ENCODE data around the gene RGS10.

Gene RGS10

DNA sequence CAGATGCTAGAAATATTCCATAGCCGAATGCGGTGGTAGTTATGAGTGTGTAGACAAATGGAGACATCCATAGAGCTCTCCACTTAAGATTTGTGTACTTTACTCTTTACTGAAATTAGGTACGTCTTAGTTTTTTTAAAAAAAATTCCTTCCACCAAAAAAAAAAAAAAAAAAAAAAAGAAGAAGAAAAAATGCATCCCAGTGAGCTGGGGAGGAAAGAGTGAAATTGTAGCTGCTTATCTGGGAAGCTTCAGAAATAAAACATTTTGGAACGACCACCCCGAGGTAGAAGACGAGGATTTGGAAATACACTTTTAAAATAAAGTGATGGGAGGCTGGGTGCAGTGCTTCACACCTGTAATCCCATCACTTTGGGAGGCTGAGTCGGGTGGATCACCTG, 53.8 kb downstream of the RGS10 start:
- TF ChIP-seq, protein P1, sequence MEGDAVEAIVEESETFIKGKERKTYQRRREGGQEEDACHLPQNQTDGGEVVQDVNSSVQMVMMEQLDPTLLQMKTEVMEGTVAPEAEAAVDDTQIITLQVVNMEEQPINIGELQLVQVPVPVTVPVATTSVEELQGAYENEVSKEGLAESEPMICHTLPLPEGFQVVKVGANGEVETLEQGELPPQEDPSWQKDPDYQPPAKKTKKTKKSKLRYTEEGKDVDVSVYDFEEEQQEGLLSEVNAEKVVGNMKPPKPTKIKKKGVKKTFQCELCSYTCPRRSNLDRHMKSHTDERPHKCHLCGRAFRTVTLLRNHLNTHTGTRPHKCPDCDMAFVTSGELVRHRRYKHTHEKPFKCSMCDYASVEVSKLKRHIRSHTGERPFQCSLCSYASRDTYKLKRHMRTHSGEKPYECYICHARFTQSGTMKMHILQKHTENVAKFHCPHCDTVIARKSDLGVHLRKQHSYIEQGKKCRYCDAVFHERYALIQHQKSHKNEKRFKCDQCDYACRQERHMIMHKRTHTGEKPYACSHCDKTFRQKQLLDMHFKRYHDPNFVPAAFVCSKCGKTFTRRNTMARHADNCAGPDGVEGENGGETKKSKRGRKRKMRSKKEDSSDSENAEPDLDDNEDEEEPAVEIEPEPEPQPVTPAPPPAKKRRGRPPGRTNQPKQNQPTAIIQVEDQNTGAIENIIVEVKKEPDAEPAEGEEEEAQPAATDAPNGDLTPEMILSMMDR (IDR thresholded peaks at IDR 0.05; ENCODE audit: low read depth, low read length, missing control alignments): no peak
- no peak for DNase-seq (ENCODE audit: low read depth)
- H3K4me3 ChIP-seq (ENCODE audit: low read depth, low read length): no peak overlapping the region

DNA sequence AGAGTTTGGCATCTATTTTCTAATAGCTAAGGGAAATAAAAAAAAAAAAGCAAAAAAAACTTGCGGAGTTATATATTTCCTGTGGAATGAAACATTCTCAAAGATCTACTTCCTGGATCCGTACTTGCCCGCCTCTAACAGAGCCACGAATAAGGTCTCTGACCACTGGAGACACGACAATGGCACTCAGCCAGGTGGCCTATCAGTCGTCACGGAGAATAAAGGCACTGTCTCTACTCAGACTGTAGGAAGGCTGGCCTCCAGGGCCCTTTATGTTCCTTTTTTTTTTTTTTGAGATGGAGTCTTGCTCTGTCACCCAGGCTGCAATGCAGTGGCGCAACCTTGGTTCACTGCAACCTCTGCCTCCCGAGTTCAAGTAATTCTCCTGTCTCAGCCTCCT, 58.7 kb downstream of the RGS10 start:
- TF ChIP-seq, protein P1 (IDR thresholded peaks at IDR 0.05; ENCODE audit: low read depth, low read length, missing control alignments): no peak

DNA sequence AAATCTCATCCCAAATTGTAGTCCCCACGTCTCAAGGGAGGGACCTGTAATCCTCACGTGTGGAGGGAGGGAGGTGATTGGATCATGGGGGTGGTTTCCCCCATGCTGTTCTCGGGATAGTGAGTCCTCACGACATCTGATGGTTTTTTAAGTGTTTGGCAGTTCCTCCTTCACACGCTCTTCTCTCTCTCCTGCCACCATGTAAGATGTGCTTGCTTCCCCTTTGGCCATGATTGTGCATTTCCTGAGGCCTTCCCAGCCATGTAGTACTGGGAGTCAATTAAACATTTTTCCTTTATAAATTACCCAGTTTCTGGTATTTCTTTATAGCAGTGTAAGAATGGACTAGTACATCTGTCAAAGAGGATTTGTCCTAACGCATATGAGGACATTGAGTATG, 59.5 kb downstream of the RGS10 start:
- no peak for DNase-seq (ENCODE audit: low read depth)
- TF ChIP-seq, protein P1 (IDR thresholded peaks at IDR 0.05; ENCODE audit: low read depth, low read length, missing control alignments): no peak
- no peak overlapping the region for H3K4me3 ChIP-seq (ENCODE audit: low read depth, low read length)

More for the DNA sequence above, 58.7 kb downstream of the RGS10 start:
- DNase-seq (ENCODE audit: low read depth): no peak
- no peak overlapping the region for H3K4me3 ChIP-seq (ENCODE audit: low read depth, low read length)

DNA sequence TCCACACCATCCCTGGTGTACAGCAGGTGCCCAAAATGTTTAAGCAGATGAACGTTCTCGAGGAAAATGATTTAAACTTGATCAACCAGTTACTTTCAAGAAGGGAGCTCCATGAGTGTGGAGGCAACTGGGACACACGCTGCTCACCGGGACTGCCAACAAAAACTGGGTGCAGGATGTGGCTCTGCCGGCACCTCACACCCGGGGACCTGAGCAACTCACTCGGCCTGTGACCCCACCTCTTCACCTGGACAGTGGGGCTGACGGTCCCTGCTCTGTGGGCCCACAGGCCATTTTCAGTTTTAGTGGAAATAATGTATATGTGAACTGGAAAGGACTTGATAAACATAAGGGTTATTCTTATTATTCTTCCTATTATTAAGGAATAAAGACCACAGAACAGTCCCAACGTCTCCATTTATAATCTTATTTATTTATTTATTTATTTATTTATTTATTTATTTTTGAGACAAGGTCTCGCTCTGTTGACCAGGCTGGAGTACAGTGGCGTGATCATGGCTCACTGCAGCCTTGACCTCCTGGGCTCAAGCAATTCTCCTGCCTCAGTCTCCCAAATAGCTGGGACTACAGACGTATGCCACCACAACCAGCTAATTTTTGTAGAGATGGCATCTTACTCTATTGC, 60.6 kb downstream of the RGS10 start:
- DNase-seq (ENCODE audit: low read depth): no peak
- TF ChIP-seq, protein P1 (IDR thresholded peaks at IDR 0.05; ENCODE audit: low read depth, low read length, missing control alignments): no peak
- H3K4me3 ChIP-seq (ENCODE audit: low read depth, low read length): no peak overlapping the region

DNA sequence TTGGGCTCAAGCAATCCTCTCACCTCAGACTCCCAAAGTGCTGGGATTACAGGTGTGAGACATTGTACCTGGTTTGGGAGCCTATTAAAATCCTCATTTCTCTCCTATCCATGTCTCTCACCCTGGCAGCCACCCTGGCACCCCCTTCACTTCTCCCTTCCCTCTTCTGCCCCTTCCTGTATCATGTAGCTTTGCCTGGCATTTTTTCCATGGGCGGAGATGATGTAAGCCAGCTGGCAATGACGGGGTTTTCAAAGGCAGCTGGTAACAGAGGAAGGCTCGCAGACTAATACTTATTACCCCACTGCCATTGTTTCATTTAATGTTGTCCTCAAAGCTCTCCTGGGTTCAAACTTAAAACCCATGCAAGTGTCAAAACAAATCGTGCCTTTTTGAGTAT, 61.9 kb downstream of the RGS10 start:
- no peak for DNase-seq (ENCODE audit: low read depth)
- TF ChIP-seq, protein P1 (IDR thresholded peaks at IDR 0.05; ENCODE audit: low read depth, low read length, missing control alignments): no peak
- no peak overlapping the region for H3K4me3 ChIP-seq (ENCODE audit: low read depth, low read length)

DNA sequence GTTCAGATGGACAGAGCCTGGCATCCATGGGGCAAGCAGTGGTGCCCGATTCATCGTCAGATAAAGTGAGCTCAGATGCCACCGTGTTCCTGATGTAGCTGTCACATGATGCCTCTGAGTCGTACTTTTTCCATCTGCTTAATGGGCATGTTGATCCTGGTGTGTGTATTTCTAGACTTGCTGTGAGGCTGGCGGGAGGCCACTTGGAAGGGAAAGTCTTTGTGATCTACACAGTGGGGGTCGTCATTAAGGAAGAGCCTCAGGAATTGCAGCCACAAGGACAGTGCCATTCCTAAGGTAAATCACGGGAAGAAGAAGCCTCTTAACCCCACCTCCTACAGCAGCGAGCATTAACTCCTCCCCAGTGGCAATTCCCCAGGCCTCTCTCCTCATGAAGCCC, 63.0 kb downstream of the RGS10 start:
- no peak for DNase-seq (ENCODE audit: low read depth)
- TF ChIP-seq, protein P1 (IDR thresholded peaks at IDR 0.05; ENCODE audit: low read depth, low read length, missing control alignments): no peak
- H3K4me3 ChIP-seq (ENCODE audit: low read depth, low read length): no peak overlapping the region

DNA sequence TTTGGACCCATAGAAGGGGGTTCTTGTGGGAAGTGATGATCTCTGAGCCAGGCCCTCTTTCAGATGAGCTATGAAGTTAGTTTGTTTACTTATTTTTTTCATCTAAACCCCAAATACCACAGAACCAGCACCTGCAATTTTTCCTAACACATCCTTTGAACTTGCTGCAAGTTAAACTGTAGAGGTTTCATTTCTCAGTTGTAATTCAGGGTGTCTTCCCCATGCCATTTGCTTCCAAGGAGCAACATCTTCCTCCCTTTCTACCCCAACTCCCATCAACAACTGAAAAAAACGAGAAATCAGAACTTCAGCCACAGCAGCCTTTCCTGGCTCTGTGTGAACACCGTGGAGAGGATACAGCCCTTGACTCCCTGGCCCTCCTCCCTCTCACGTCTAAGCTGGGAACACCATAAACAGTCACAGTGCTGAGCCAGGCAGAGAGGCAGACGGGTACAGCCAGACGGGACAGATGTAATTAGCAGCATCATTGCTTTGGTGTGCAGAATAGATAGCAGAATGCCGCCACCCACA, 63.6 kb downstream of the RGS10 start:
- DNase-seq (ENCODE audit: low read depth): no peak
- H3K4me3 ChIP-seq (ENCODE audit: low read depth, low read length): no peak overlapping the region
- TF ChIP-seq, protein P1 (IDR thresholded peaks at IDR 0.05; ENCODE audit: low read depth, low read length, missing control alignments): no peak
